Lower leg skin (tissue), 4 donors: ENCODE measurements around the gene OSBP2. TPM values are rescaled to one million over a fixed set of nuclear protein-coding genes. Genes with fewer than 3 reads are reported as not detected.
"Not testable (repeated sequence)": the region's sequence is repeated elsewhere in the genome, so short reads cannot be mapped to it uniquely, and the experiment has no call there.

Source experiments
- DNase-seq, 2 donors: peaks; one replicate each; pipeline ENCODE4 v3.0.0-alpha.2; 2019; ENCODE audit warnings: low spot score in 2 of 2
- H3K4me3 ChIP-seq: fragments of 200-600 bp; sonication (generic); 2 replicates; pipeline ENCODE4 v1.5.1; 2017; ENCODE audit warnings: mild to moderate bottlenecking, low read depth; ENCODE audit not compliant: poor library complexity, severe bottlenecking
- CTCF ChIP-seq, 3 donors: fragments of 450-650 bp; IDR thresholded peaks; one replicate each; pipeline ENCODE4 v1.5.1; 2016; ENCODE audit warnings: antibody characterized with exemption in 3 of 3, mild to moderate bottlenecking in 3 of 3, moderate library complexity in 2 of 3
- POLR2A ChIP-seq, 2 donors: fragments of 450-650 bp; IDR thresholded peaks; one replicate each; pipeline ENCODE4 v1.6.1; 2016 to 2017; ENCODE audit warnings: antibody characterized with exemption in 2 of 2, mild to moderate bottlenecking in 1 of 2, moderate library complexity in 1 of 2
- WGBS, 2 donors: methylation state at CpG; one replicate each; pipeline ENCODE4 v1.1.5; 2018; 5-methylcytosine and 5-hydroxymethylcytosine counted together
- intact Hi-C: fragments of 100-400 bp; cut with DNase I; formaldehyde crosslinking; loops from one replicate; pipeline ENCODE4 v1.15.0; 2023; ENCODE audit warnings: low total_unique reads
- total RNA-seq, 4 donors: library from RNA; depleted of rRNA; stranded (reverse); fragments of >200 nt; gene quantifications; one replicate each; pipeline ENCODE4 v1.1.0, GENCODE V29; 2016

The OSBP2 gene
- total RNA-seq, 4 donors from 2014 or later: 7.2 to 13.3 (median 10.0) TPM

- DNase-seq: no peak
- 38 to 46% methylated on average over 10 of the region's 10 CpGs for WGBS, 2 donors
- peak overlapping the region; percentile 57 for H3K4me3 ChIP-seq
- TF ChIP-seq CTCF (IDR thresholded peaks at IDR 0.05): no peak
- TF ChIP-seq POLR2A (IDR thresholded peaks at IDR 0.05): no peak
- intact Hi-C loops: no loop called here
These were observed 26.3 kb upstream of the OSBP2 start for GRCh38 chr22:30668386-30668710.

GRCh38 chr22:30671071-30671470 is 23.6 kb upstream of the OSBP2 start:
- WGBS, 2 donors: 81 to 83% methylated on average over 3 of the region's 3 CpGs
- intact Hi-C loops: no loop called here
- no peak for TF ChIP-seq CTCF (IDR thresholded peaks at IDR 0.05)
- no peak for TF ChIP-seq POLR2A (IDR thresholded peaks at IDR 0.05)
- DNase-seq: no peak
- H3K4me3 ChIP-seq: no peak overlapping the region

- H3K4me3 ChIP-seq: no peak overlapping the region
- 91 to 92% methylated on average over 4 of the region's 4 CpGs for WGBS, 2 donors
- DNase-seq: no peak
- no peak for TF ChIP-seq CTCF (IDR thresholded peaks at IDR 0.05)
- no peak for TF ChIP-seq POLR2A (IDR thresholded peaks at IDR 0.05)
- intact Hi-C loops: no loop called here
These were observed 21.5 kb upstream of the OSBP2 start for GRCh38 chr22:30673136-30673535.

DNA sequence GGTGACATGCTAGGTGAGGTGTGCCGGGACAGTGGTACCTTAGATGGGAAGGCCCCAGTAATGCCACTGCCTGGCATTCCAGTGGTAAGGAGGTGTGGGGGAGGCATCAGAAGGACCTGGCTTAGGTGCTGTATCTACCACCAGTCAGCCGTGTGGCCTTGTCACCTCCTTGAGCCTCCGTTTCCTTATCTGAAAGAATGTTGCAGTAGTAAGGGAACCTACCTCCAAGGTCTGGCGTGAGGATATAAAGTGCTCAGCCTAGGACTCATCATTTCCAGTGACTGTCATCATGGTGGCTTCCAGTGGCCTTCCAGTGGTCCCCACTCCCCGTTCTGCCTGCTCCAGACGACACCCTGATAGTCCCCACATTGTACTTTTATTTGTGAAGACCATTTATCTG is 20.2 kb upstream of the OSBP2 start:
- TF ChIP-seq POLR2A (IDR thresholded peaks at IDR 0.05): no peak
- no peak for TF ChIP-seq CTCF (IDR thresholded peaks at IDR 0.05)
- no peak overlapping the region for H3K4me3 ChIP-seq
- intact Hi-C loops: no loop called here
- WGBS, 2 donors: 88 to 94% methylated on average over 6 of the region's 6 CpGs
- no peak for DNase-seq

GRCh38 chr22:30675436-30675835 is 19.2 kb upstream of the OSBP2 start:
- DNase-seq: no peak
- TF ChIP-seq POLR2A (IDR thresholded peaks at IDR 0.05): no peak
- no peak for TF ChIP-seq CTCF (IDR thresholded peaks at IDR 0.05)
- intact Hi-C loops: no loop called here
- 82 to 83% methylated on average over 9 of the region's 9 CpGs for WGBS, 2 donors
- H3K4me3 ChIP-seq: no peak overlapping the region

DNA sequence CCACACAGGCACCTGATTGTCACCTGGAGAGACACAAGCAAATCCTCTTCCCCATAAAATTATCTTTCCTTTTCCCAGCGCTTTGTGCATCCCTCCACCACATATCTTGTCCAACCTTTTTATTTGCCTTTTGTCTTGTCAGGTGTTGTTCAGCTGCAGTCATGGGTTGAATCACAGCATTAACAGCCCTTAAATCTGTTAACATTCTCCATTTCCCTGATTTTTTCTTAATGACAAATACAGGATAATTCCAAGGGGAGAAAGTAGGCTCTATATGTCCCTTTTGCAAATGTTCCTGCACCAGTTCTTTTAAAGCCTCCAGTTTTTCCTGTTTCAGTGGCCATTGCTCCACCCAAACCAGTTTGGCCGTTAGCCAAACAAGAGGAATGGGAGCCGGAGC is 18.1 kb upstream of the OSBP2 start:
- WGBS, 2 donors: 66% methylated on average over 3 of the region's 3 CpGs
- DNase-seq, H3K4me3 ChIP-seq, intact Hi-C loops: not testable (repeated sequence)

DNA sequence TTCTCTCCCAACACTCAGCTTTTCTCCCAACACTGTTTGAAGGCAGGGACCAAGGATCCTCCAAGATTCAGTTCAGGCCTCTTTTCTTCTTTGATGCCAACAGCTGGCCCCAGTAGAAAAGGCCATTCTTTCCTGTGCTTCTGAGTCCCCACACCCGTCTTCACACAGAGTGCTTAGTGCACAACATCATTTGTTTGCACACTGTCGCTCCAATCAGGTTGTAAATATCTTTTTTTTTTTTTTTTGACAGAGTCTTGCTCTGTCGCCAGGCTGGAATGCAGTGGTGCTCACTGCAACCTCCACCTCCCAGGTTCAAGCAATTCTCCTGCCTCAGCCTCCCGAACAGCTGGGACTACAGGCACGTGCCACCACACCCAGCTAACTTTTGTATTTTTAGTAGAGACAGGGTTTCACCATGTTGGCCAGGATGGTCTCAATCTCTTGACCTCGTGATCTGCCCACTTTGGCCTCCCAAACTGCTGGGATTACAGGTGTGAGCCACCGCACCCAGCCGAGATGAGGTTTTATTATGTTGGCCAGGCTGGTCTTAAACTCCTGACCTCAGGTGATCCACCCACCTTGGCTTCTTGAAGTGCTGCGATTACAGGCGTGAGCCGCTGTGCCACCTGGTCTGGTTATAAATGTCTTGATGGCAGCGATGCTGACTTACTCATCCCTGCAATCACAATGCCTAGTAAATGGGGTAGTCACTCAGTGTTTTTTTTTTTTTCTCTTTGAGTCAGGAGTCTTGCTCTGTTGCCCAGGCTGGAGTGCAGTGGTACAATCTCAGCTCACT is 14.6 kb upstream of the OSBP2 start:
- intact Hi-C loops, H3K4me3 ChIP-seq, DNase-seq: not testable (repeated sequence)
- WGBS, 2 donors: 93 to 94% methylated on average over 12 of the region's 12 CpGs
